ENCODE data around the gene SPIRE2. TPM values are rescaled to one million over a fixed set of nuclear protein-coding genes. Genes with fewer than 3 reads are reported as not detected.

The SPIRE2 gene
- total RNA-seq, 2 donors from 2014 or later, result 0.90 to 1.8 TPM

GRCh38 chr16:89907055-89907814 is 79.0 kb downstream of the SPIRE2 start:
- Histone ChIP-seq H3K9me3 (no peaks in the 10 kb centered on the region), H3K4me1 (peaks cover 0 to 13% of the 10 kb centered on the region in 2 donors), H3K36me3 (peaks cover 80% of the 10 kb centered on the region), H3K4me3 (no peak overlapping the region), H3K27ac (no peak overlapping the region), H3K27me3 (no peaks in the 10 kb centered on the region)
- DNase-seq (ENCODE audit: low spot score), result no peak
- no peak for TF ChIP-seq CTCF (IDR thresholded peaks at IDR 0.05)

GRCh38 chr16:89908236-89908635 is 80.0 kb downstream of the SPIRE2 start:
- no peak for TF ChIP-seq CTCF (IDR thresholded peaks at IDR 0.05)
- Histone ChIP-seq H3K27ac (no peak overlapping the region), H3K4me1 (peaks cover 0 to 13% of the 10 kb centered on the region in 2 donors), H3K4me3 (no peak overlapping the region), H3K27me3 (no peaks in the 10 kb centered on the region), H3K9me3 (no peaks in the 10 kb centered on the region), H3K36me3 (peaks cover 74% of the 10 kb centered on the region)
- no peak for DNase-seq (ENCODE audit: low spot score)

GRCh38 chr16:89909777-89910716 is 81.8 kb downstream of the SPIRE2 start:
- TF ChIP-seq CTCF (IDR thresholded peaks at IDR 0.05), result peak; percentile 73 to 93
- peak; percentile 87 for DNase-seq (ENCODE audit: low spot score)
- H3K9me3 ChIP-seq, result no peaks in the 10 kb centered on the region
- H3K36me3 ChIP-seq, result peaks cover 56% of the 10 kb centered on the region
- peak overlapping the region in 1 of 2 donors; percentile 31 for H3K27ac ChIP-seq
- no peaks in the 10 kb centered on the region for H3K27me3 ChIP-seq
- no peak overlapping the region for H3K4me3 ChIP-seq
- peaks cover 0 to 13% of the 10 kb centered on the region in 2 donors for H3K4me1 ChIP-seq

GRCh38 chr16:89910717-89911354 is 82.6 kb downstream of the SPIRE2 start:
- H3K36me3 ChIP-seq, result peaks cover 48% of the 10 kb centered on the region
- no peak overlapping the region for H3K27ac ChIP-seq

More at GRCh38 chr16:89910717-89911354, 82.6 kb downstream of the SPIRE2 start:
- DNase-seq (ENCODE audit: low spot score), result no peak
- Histone ChIP-seq H3K27me3 (no peaks in the 10 kb centered on the region), H3K4me3 (no peak overlapping the region), H3K4me1 (peaks cover 0 to 13% of the 10 kb centered on the region in 2 donors), H3K9me3 (no peaks in the 10 kb centered on the region)
- no peak for TF ChIP-seq CTCF (IDR thresholded peaks at IDR 0.05)

Measured in right atrium auricular region (tissue), 2 donors.